GM23338 (cell line): ENCODE data around the gene PLXNC1.

Source experiments
- CREB1 ChIP-seq: fragments of 250-450 bp; sonication (Bioruptor Pico); IDR thresholded peaks from 2 replicates; pipeline ENCODE4 v1.5.0; 2020; ENCODE audit warnings: low read depth, mild to moderate bottlenecking, moderate library complexity
- CTCF ChIP-seq, 2 experiments: fragments of 200-600 bp in 1 of 2; sonication (generic) in 1 of 2; conservative IDR thresholded peaks; 2 replicates each; pipeline versions ENCODE4 v1.5.1 to v1.6.1; 2016 to 2017; ENCODE audit warnings: antibody characterized with exemption in 2 of 2, low read depth in 2 of 2, mild to moderate bottlenecking in 2 of 2, moderate library complexity in 1 of 2
- ETS1 ChIP-seq: IDR thresholded peaks from 2 replicates; pipeline ENCODE4 v1.6.1; 2016; ENCODE audit warnings: antibody characterized with exemption
- EZH2 ChIP-seq: fragments of 200-600 bp; sonication (generic); IDR thresholded peaks from one replicate; pipeline ENCODE4 v1.8.0; 2017; ENCODE audit warnings: antibody characterized with exemption, mild to moderate bottlenecking, low read depth; ENCODE audit not compliant: unreplicated experiment
- EZH2phosphoT487 ChIP-seq: fragments of 200-600 bp; sonication (generic); IDR thresholded peaks from one replicate; pipeline ENCODE4 v1.8.1; 2018; ENCODE audit warnings: antibody characterized with exemption; ENCODE audit not compliant: unreplicated experiment
- JUNB ChIP-seq: IDR thresholded peaks from one replicate; pipeline ENCODE4 v1.6.1; 2016; ENCODE audit warnings: antibody characterized with exemption; ENCODE audit not compliant: unreplicated experiment
- NANOG ChIP-seq: IDR thresholded peaks from 2 replicates; pipeline ENCODE4 v1.6.1; 2016; ENCODE audit warnings: antibody characterized with exemption, borderline replicate concordance
- POLR2AphosphoS5 ChIP-seq: IDR thresholded peaks from 2 replicates; pipeline ENCODE4 v1.6.1; 2016; ENCODE audit warnings: antibody characterized with exemption, low read depth
- REST ChIP-seq: IDR thresholded peaks from one replicate; pipeline ENCODE4 v1.6.1; 2018; ENCODE audit warnings: antibody characterized with exemption; ENCODE audit not compliant: unreplicated experiment
- STAT1 ChIP-seq: IDR thresholded peaks from one replicate; pipeline ENCODE4 v1.6.1; 2016; ENCODE audit warnings: antibody characterized with exemption; ENCODE audit not compliant: unreplicated experiment
- ZNF114 ChIP-seq: fragments of 250-450 bp; sonication (Bioruptor Pico); IDR thresholded peaks from 2 replicates; pipeline ENCODE4 v1.5.0; 2020; ENCODE audit warnings: mild to moderate bottlenecking, moderate library complexity
- ZNF331 ChIP-seq: fragments of 250-450 bp; sonication (Bioruptor Pico); IDR thresholded peaks from 2 replicates; pipeline ENCODE4 v1.5.0; 2020; ENCODE audit warnings: low read depth, mild to moderate bottlenecking, moderate library complexity
- ZNF462 ChIP-seq: fragments of 250-450 bp; sonication (Bioruptor Pico); IDR thresholded peaks from 2 replicates; pipeline ENCODE4 v1.5.0; 2020; ENCODE audit warnings: mild to moderate bottlenecking, moderate library complexity

DNA sequence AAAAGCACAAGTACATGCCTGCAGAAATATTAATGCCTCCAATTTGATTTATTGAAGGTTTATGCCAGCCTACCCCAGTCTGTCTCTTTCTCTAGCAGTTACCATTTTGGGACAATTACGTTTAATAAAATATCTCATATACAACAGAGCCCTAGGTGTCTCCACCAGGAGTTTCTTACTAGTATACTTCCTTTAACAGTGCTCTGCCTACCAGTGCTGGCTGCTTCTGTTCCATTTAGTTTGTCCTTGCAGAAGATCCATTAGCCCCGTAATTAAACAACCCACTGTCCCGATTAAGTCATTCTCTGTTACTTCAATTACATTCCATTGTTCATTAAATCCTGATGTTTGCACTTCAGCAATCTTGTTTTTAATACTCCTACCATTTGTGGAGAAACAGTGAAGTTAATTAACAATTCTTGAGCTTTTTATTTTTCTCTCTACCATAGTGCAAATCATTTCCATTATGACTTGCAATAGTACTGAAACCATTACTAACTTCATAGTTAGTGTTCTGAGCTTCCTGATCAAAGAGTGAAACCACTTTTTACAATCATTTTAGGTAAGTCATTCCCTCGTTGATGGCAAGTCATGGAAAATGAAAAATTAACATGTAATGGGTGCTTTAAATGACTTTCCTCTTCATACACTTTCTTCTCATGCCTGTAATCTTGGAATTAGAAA, 121.1 kb downstream of the PLXNC1 start:
- TF ChIP-seq CTCF (conservative IDR thresholded peaks at IDR 0.05; ENCODE audit: low read depth in 2 of 2) (no peak), POLR2AphosphoS5 (no peak), EZH2 (no peak), JUNB (no peak), REST (no peak), EZH2phosphoT487 (no peak), ZNF331 (CRISPR knock-in tag) (no peak), CREB1 (CRISPR knock-in tag) (no peak), STAT1 (no peak), NANOG (no peak), ETS1 (no peak), ZNF114 (CRISPR knock-in tag) (no peak), ZNF462 (CRISPR knock-in tag) (no peak)
